T-cell (primary cell): ENCODE data around the gene SKA1. TPM values are rescaled to one million over a fixed set of nuclear protein-coding genes. Genes with fewer than 3 reads are reported as not detected.

Source experiments
- ATAC-seq, 4 experiments: fragments of 200-7000 bp in 3 of 4; fragments of 150-1000 bp in 1 of 4; cut with Tn5 transposase; replicated peaks in 1 of 4; 1 replicate in 3 of 4; 2 replicates in 1 of 4; pipeline ENCODE4 v1.10.0; 2021; ENCODE audit warnings: moderate library complexity in 3 of 4, mild to moderate bottlenecking in 2 of 4, moderate number of reproducible peaks in 1 of 4
- CTCF ChIA-PET, 2 donors: fragments of 300-600 bp; sonication (Branson Sonifier 250); formaldehyde crosslinking; loops; one replicate each; lab custom pipeline; 2022; ENCODE audit warnings: antibody characterized with exemption in 2 of 2; lab: Charles Lee
- POLR2A ChIA-PET, 2 donors: fragments of 300-600 bp; sonication (Branson Sonifier 250); formaldehyde crosslinking; loops; one replicate each; lab custom pipeline; 2022; ENCODE audit warnings: antibody characterized with exemption in 2 of 2; lab: Charles Lee
- DNase-seq, 35 experiments: peaks; one replicate each; pipeline versions ENCODE4 v3.0.0 to v3.0.0-alpha.2; 2013 to 2023
- H3K27ac ChIP-seq: one replicate; pipeline ENCODE4 v1.5.1; 2013; ENCODE audit warnings: low read length
- H3K27me3 ChIP-seq, 2 experiments: replicated peaks in 1 of 2; 1 replicate in 1 of 2; 2 replicates in 1 of 2; pipeline versions ENCODE4 v1.6.1 to v1.7.0; 2013; ENCODE audit warnings: low read length in 1 of 2, mixed read lengths in 1 of 2; ENCODE audit not compliant: control insufficient read depth in 2 of 2, insufficient read depth in 2 of 2; ENCODE audit errors: extremely low read depth in 1 of 2
- H3K36me3 ChIP-seq, 2 donors: 1 replicate in 1 of 2; 2 replicates in 1 of 2; pipeline versions ENCODE4 v1.6.1 to v1.7.0; 2013; ENCODE audit warnings: low read length in 1 of 2; ENCODE audit not compliant: control insufficient read depth in 2 of 2, insufficient read depth in 1 of 2; ENCODE audit errors: extremely low read depth in 1 of 2
- H3K4me1 ChIP-seq, 2 experiments: 1 replicate in 1 of 2; 2 replicates in 1 of 2; pipeline versions ENCODE4 v1.6.1 to v1.7.0; 2013; ENCODE audit warnings: low read length in 2 of 2, mixed read lengths in 1 of 2; ENCODE audit not compliant: insufficient read depth in 2 of 2, control insufficient read depth in 1 of 2; ENCODE audit errors: extremely low read depth in 1 of 2
- H3K4me3 ChIP-seq, 2 donors: 1 replicate in 1 of 2; 2 replicates in 1 of 2; pipeline versions ENCODE4 v1.5.1 to v1.7.0; 2013; ENCODE audit warnings: mild to moderate bottlenecking in 2 of 2, low read length in 1 of 2, moderate library complexity in 1 of 2; ENCODE audit not compliant: control insufficient read depth in 1 of 2; ENCODE audit errors: extremely low read depth in 1 of 2
- H3K9me3 ChIP-seq: 2 replicates; pipeline ENCODE4 v1.7.0; 2013
- H3K27ac Mint-ChIP-seq, 2 donors: one replicate each; pipeline ENCODE4 v1.8.0; 2020 to 2021; ENCODE audit warnings: mild to moderate bottlenecking in 2 of 2, mixed read lengths in 2 of 2
- H3K27me3 Mint-ChIP-seq, 2 donors: one replicate each; pipeline ENCODE4 v1.8.0; 2021 to 2022; ENCODE audit warnings: mixed read lengths in 2 of 2
- H3K36me3 Mint-ChIP-seq: one replicate; pipeline ENCODE4 v1.8.0; 2021; ENCODE audit warnings: mixed read lengths
- H3K4me1 Mint-ChIP-seq, 3 donors: one replicate each; pipeline ENCODE4 v1.8.0; 2020 to 2022; ENCODE audit warnings: mixed read lengths in 3 of 3, mild to moderate bottlenecking in 1 of 3
- H3K4me3 Mint-ChIP-seq, 3 donors: one replicate each; pipeline ENCODE4 v1.8.0; 2020 to 2022; ENCODE audit warnings: mild to moderate bottlenecking in 3 of 3, mixed read lengths in 3 of 3, moderate library complexity in 3 of 3
- H3K9me3 Mint-ChIP-seq, 3 donors: one replicate each; pipeline ENCODE4 v1.8.0; 2020 to 2022; ENCODE audit warnings: mixed read lengths in 3 of 3
- WGBS: methylation state at CpG from one replicate; pipeline ENCODE4 v1.1.5; 2013; ENCODE audit warnings: missing lambda C conversion rate; ENCODE audit not compliant: insufficient coverage; 5-methylcytosine and 5-hydroxymethylcytosine counted together
- total RNA-seq, 35 experiments: library from RNA in 6 of 35; stranded (reverse) in 6 of 35; fragments of 120-200 nt in 1 of 35; gene quantifications; one replicate each; pipeline versions ENCODE4 v1.2.1 to v1.2.4 and lab custom pipeline; 2013 to 2026

Gene SKA1
- total RNA-seq, 5 donors from 2014 or later (not counting 1 experiment from before 2014, with no cell fraction given) = 0.39 to 1.5 (median 0.70) TPM

DNA sequence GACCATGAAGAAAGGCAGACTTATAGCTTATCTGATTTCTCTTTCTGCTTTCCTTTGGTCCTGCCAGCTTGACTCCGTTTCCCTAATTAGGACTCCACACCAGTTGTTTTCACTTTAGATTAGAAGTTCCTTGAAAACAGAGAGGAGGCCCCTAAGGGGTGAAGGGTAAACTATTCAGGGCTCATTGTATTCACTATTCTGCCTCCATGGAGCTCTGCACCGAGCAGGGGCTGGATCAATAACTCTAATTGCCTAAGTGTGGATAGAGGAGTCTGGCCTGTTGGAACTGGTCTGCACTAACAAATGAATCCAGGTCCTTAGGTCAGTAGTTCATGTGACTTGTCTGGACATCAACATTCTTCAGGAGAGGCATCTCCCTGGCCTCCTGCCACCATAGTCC lies 36.1 kb upstream of the SKA1 start:
- Mint-ChIP-seq H3K4me3 (no peak overlapping the region), H3K27ac (no peak overlapping the region), H3K36me3 (no peaks in the 10 kb centered on the region), H3K9me3 (no peaks in the 10 kb centered on the region), H3K4me1 (peaks cover 0 to 4% (median 0%) of the 10 kb centered on the region in 3 donors), H3K27me3 (no peaks in the 10 kb centered on the region)
- no peak for DNase-seq
- no peak for ATAC-seq
- WGBS = no CpG with 5 or more reads among the region's 2 CpGs
- POLR2A ChIA-PET = interaction anchor here in 1 of 2 donors (0.5 kb wide), 1 partner anchor 23 kb away, joined by 8 read pairs; no protein-coding TSS in a partner anchor
- Histone ChIP-seq H3K27me3 (no peaks in the 10 kb centered on the region), H3K9me3 (no peaks in the 10 kb centered on the region), H3K36me3 (no peaks in the 10 kb centered on the region), H3K4me1 (no peaks in the 10 kb centered on the region), H3K4me3 (no peak overlapping the region), H3K27ac (no peak overlapping the region)
- CTCF ChIA-PET = no interaction called here

DNA sequence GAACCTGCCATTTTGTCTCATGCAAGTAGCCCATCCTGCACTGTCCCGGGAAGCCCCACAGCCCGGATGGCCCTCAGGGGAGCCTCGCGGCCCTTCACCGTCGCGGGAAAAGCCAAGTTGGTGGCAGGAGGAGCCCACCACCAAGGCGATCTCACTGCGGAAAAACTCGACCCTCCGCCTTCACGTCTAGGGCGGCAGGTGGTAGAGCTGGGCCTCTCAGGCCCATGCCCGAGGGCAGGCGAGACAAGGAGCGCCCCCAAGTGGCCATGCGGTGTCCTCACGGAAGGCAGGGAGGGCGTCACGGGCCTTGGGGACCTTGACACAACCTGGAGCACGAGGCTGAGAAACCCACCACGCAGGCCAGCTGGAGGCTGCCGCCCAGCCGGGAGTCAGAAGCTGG lies 34.8 kb upstream of the SKA1 start:
- no peak overlapping the region for H3K4me3 Mint-ChIP-seq
- Histone ChIP-seq H3K4me1 (no peaks in the 10 kb centered on the region), H3K9me3 (no peaks in the 10 kb centered on the region), H3K36me3 (no peaks in the 10 kb centered on the region), H3K27ac (no peak overlapping the region), H3K4me3 (no peak overlapping the region), H3K27me3 (no peaks in the 10 kb centered on the region)
- no peaks in the 10 kb centered on the region for H3K36me3 Mint-ChIP-seq
- H3K27ac Mint-ChIP-seq = no peak overlapping the region
- WGBS = 86% methylated on average over 24 of the region's 24 CpGs
- DNase-seq (no peak), ATAC-seq (no peak)
- no peaks in the 10 kb centered on the region for H3K27me3 Mint-ChIP-seq
- no peaks in the 10 kb centered on the region for H3K9me3 Mint-ChIP-seq
- ChIA-PET POLR2A (no interaction called here), CTCF (no interaction called here)
- H3K4me1 Mint-ChIP-seq = no peaks in the 10 kb centered on the region

DNA sequence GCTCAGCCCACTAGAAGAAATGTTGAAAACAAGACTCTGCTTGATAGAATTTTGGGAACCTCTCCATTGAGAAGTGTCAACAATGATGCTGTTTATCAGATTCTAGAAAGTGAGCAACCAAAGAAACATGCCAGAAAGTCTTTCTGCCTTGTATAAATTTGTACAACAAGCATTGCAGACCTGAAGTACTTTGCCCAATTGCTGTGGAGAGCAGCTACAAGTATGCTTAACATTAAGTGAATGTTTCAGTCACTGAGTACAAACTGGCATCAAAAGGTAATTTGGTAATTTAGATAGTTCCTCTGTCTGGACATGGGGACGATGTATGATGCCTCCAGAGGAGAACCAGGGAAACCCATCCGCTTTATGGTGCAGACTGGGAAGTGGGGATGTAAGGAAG lies 33.4 kb upstream of the SKA1 start:
- no peak for DNase-seq
- CTCF ChIA-PET = no interaction called here

DNA sequence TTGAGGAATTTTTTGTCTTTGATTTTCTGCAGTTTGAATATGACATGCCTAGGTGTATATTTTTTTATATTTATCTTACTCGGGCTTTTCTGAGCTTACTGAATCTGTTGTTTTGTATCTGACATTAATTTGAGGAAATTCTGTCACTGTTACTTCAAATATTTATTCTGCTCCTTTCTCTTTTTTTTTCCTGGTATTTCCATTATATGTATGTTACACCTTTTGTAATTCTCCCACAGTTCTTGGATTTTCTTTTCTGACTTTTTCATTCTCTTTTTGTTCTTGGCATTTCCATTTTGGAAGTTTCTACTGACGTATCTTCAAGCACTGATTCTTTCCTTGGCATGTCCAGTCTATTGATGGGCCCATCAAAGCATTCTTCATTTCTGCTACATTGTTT lies 24.1 kb upstream of the SKA1 start:
- no peaks in the 10 kb centered on the region for H3K9me3 ChIP-seq
- DNase-seq = no peak
- Mint-ChIP-seq H3K4me3 (no peak overlapping the region), H3K36me3 (no peaks in the 10 kb centered on the region), H3K27ac (no peak overlapping the region), H3K4me1 (no peaks in the 10 kb centered on the region), H3K27me3 (peaks cover 14 to 28% of the 10 kb centered on the region in 2 donors), H3K9me3 (no peaks in the 10 kb centered on the region)
- 75% methylated on average over 1 of the region's 2 CpGs for WGBS
- H3K27me3 ChIP-seq = peaks cover 2 to 5% of the 10 kb centered on the region in 2 experiments
- POLR2A ChIA-PET = interaction anchor here in 1 of 2 donors (0.7 kb wide), 1 partner anchor 69 kb away, joined by 3 read pairs; no protein-coding TSS in a partner anchor
- no peak overlapping the region for H3K27ac ChIP-seq
- no peak for ATAC-seq
- H3K36me3 ChIP-seq = no peaks in the 10 kb centered on the region
- no peak overlapping the region for H3K4me3 ChIP-seq
- CTCF ChIA-PET = no interaction called here
- H3K4me1 ChIP-seq = no peaks in the 10 kb centered on the region

More for the DNA sequence above, 33.4 kb upstream of the SKA1 start:
- Mint-ChIP-seq H3K4me1 (no peaks in the 10 kb centered on the region), H3K36me3 (no peaks in the 10 kb centered on the region), H3K27ac (no peak overlapping the region), H3K27me3 (no peaks in the 10 kb centered on the region), H3K4me3 (no peak overlapping the region), H3K9me3 (no peaks in the 10 kb centered on the region)
- 92% methylated on average over 2 of the region's 2 CpGs for WGBS
- Histone ChIP-seq H3K4me3 (no peak overlapping the region), H3K36me3 (no peaks in the 10 kb centered on the region), H3K27ac (no peak overlapping the region), H3K9me3 (no peaks in the 10 kb centered on the region), H3K27me3 (no peaks in the 10 kb centered on the region), H3K4me1 (no peaks in the 10 kb centered on the region)
- no peak for ATAC-seq
- POLR2A ChIA-PET = no interaction called here

DNA sequence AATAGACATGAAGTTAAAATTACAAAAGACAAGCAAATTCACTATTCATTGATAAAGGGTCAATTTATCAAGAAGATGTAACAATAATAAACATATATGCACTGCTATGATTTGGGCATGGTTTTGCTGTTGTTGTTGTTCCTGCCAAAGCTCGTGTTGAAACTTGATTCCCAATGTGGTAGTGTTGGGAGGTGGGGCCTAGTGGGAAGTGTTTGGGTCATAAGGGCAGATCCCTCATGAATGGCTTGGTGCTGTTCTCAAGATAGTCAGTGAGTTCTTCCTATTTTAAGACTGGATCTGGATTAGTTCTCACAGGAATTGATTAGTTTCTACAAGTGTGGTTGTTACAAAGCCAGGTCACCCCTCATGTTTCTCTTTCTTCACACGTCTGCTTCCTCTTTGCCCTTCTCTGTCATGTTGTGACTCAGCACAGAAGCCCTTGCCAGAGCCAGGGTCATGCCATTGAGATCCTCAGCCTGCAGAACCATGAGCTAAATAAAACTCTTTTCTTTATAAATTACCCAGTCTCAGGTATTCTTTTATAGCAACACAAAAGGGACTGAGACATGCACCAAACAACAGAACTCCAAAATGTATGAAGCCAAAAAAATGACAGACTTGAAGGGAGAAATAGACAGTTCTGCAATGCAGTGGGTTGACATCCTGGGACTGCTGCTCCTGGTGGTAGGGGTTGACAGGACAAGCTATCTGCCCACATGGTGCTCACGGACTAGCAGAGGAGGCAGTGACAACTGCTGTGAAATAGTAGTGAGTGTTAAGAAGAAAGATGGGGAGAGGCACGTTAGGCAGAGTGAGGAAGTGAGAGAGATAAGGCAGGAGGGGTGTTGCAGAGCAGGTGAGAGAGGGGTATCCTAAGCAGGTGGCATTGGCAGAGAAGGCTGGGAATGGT lies 18.6 kb upstream of the SKA1 start:
- no peak overlapping the region for H3K4me3 ChIP-seq
- Mint-ChIP-seq H3K9me3 (no peaks in the 10 kb centered on the region), H3K4me1 (peaks cover 7 to 11% (median 7%) of the 10 kb centered on the region in 3 donors), H3K36me3 (no peaks in the 10 kb centered on the region), H3K27me3 (peaks cover 8 to 35% of the 10 kb centered on the region in 2 donors), H3K27ac (peak overlapping the region in 1 of 2 donors; percentile 19), H3K4me3 (peak overlapping the region in 1 of 3 donors; percentile 9)
- peaks cover 0 to 6% of the 10 kb centered on the region in 2 experiments for H3K4me1 ChIP-seq
- H3K9me3 ChIP-seq = no peaks in the 10 kb centered on the region
- H3K27me3 ChIP-seq = peaks cover 2 to 10% of the 10 kb centered on the region in 2 experiments
- peak in 3 of 35 experiments; percentile 4 to 18 (median 5) for DNase-seq
- 44% methylated on average over 3 of the region's 4 CpGs for WGBS
- no peak overlapping the region for H3K27ac ChIP-seq
- ChIA-PET CTCF (interaction anchor here (0.6 to 2.9 kb wide), 31 partner anchors 14 to 1911 kb away, joined by 3 to 54 read pairs (median 4); partner anchors contain the start of genes MBD1 (in 1 of the 2) and SKA1 (in 1 of the 2)), POLR2A (interaction anchor here (0.8 to 1.0 kb wide), 2 partner anchors 89 to 138 kb away, joined by 3 read pairs; no protein-coding TSS in a partner anchor)
- ATAC-seq = peak in 2 of 4 experiments; percentile 35 to 38
- H3K36me3 ChIP-seq = no peaks in the 10 kb centered on the region

DNA sequence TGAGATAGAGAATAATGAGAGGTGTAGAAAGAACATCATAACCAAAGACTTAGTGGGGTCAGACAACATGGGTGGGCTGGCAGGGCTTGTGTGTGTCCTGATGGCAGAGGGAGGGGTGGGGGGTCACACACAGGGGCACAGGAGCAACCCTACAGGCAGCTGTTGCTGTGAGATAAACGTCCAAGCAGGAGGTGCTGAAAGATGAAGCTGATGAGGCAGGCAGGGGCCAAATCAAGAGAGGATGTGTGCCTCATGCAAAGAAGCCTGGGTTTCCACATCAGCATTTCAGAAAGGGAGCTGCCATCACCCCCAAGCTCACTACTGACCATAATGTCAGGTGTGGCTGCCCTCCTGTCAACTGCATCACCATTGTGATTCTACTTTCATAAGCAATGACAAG lies 16.0 kb upstream of the SKA1 start:
- Histone ChIP-seq H3K27ac (no peak overlapping the region), H3K36me3 (no peaks in the 10 kb centered on the region), H3K27me3 (peaks cover 0 to 5% of the 10 kb centered on the region in 2 experiments), H3K4me3 (no peak overlapping the region), H3K9me3 (no peaks in the 10 kb centered on the region), H3K4me1 (peaks cover 0 to 6% of the 10 kb centered on the region in 2 experiments)
- DNase-seq = no peak
- POLR2A ChIA-PET = no interaction called here
- CTCF ChIA-PET = interaction anchor here in 1 of 2 donors (1.1 kb wide), 1 partner anchor 140 kb away, joined by 4 read pairs; no protein-coding TSS in a partner anchor
- WGBS = no CpG with 5 or more reads among the region's 1 CpG
- peaks cover 4 to 18% of the 10 kb centered on the region in 2 donors for H3K27me3 Mint-ChIP-seq
- H3K4me3 Mint-ChIP-seq = no peak overlapping the region
- no peaks in the 10 kb centered on the region for H3K36me3 Mint-ChIP-seq
- no peak for ATAC-seq
- H3K9me3 Mint-ChIP-seq = no peaks in the 10 kb centered on the region
- peaks cover 7 to 11% (median 7%) of the 10 kb centered on the region in 3 donors for H3K4me1 Mint-ChIP-seq
- H3K27ac Mint-ChIP-seq = no peak overlapping the region
